Thyroid gland (tissue), 4 donors: ENCODE data around the gene VWA3B.

Experiments used
- POLR2A ChIP-seq, 2 donors: fragments of 450-650 bp; IDR thresholded peaks; one replicate each; pipeline ENCODE4 v1.6.1; 2017; ENCODE audit warnings: antibody characterized with exemption in 2 of 2, mild to moderate bottlenecking in 2 of 2, moderate library complexity in 1 of 2
- TF ChIP-seq, protein P1 (sequence below), 6 experiments: fragments of 200-600 bp in 3 of 6; fragments of 450-650 bp in 3 of 6; sonication (generic) in 3 of 6; IDR thresholded peaks; one replicate each; pipeline ENCODE4 v1.5.1; 2016 to 2019; ENCODE audit warnings: antibody characterized with exemption in 6 of 6, mild to moderate bottlenecking in 2 of 6, inconsistent platforms in 1 of 6, moderate library complexity in 1 of 6

DNA sequence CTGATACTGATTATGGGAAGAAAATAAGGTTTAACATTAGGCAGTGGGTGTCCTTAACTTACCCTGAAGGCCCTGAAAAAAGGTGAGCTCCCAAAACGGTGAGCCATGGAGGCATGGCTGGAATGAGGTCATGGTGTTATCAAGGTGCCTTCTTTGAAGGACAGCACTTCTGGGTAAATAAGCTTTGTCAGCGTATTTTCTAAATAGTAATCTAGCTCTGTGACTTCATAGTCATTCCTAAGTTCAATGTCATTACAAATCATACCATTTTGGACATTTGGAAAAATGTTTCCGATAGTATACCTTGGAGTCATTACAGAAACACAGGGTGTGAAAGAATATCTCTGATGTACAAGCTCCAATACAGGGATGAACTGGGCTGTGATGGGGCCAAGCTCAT lies 224.1 kb downstream of the VWA3B start:
- TF ChIP-seq, protein P1, sequence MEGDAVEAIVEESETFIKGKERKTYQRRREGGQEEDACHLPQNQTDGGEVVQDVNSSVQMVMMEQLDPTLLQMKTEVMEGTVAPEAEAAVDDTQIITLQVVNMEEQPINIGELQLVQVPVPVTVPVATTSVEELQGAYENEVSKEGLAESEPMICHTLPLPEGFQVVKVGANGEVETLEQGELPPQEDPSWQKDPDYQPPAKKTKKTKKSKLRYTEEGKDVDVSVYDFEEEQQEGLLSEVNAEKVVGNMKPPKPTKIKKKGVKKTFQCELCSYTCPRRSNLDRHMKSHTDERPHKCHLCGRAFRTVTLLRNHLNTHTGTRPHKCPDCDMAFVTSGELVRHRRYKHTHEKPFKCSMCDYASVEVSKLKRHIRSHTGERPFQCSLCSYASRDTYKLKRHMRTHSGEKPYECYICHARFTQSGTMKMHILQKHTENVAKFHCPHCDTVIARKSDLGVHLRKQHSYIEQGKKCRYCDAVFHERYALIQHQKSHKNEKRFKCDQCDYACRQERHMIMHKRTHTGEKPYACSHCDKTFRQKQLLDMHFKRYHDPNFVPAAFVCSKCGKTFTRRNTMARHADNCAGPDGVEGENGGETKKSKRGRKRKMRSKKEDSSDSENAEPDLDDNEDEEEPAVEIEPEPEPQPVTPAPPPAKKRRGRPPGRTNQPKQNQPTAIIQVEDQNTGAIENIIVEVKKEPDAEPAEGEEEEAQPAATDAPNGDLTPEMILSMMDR (IDR thresholded peaks at IDR 0.05): no peak
- no peak for TF ChIP-seq POLR2A (IDR thresholded peaks at IDR 0.05)
